D721Med (cell line): Measurements from ENCODE around the gene NET1.

ENCODE experiments used
- DNase-seq: peaks from one replicate; pipeline ENCODE4 v3.0.0; 2011; ENCODE audit warnings: low spot score; ENCODE audit not compliant: insufficient read length
- FAIRE-seq: peaks from 2 replicates; lab custom pipeline; 2011; peaks lifted over from hg19 to GRCh38; lab: Jason Lieb, UNC
- CTCF ChIP-seq: IDR thresholded peaks from 2 replicates; pipeline ENCODE4 v1.5.1; 2012; ENCODE audit warnings: mild to moderate bottlenecking, control low read depth; ENCODE audit not compliant: insufficient read depth; ENCODE audit errors: missing control alignments

Gene NET1

DNA sequence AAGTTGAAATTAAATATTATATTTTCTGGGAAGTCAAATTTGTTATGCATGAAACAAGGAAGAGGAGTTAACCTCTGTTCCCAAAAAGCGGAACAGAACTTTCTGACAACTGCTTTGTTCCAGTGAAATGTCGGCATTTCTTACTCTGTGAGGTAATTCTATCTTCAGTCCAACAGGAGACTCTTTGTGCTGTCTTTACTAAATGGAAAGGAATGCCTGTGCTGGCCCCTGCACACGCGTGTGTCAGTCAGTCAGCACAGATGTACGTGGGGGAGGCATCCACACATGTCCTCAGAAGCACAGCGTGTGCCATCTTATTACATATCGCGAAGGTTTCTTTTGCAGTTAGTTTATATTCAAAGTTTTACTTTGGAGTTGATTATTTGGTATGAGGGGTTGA lies 37.5 kb downstream of the NET1 start:
- DNase-seq: no peak
- FAIRE-seq: no peak

GRCh38 chr10:5450605-5451384 lies 38.4 kb downstream of the NET1 start:
- DNase-seq: no peak
- no peak for TF ChIP-seq CTCF
- FAIRE-seq: no peak

More for the DNA sequence above, 37.5 kb downstream of the NET1 start:
- TF ChIP-seq CTCF: no peak

DNA sequence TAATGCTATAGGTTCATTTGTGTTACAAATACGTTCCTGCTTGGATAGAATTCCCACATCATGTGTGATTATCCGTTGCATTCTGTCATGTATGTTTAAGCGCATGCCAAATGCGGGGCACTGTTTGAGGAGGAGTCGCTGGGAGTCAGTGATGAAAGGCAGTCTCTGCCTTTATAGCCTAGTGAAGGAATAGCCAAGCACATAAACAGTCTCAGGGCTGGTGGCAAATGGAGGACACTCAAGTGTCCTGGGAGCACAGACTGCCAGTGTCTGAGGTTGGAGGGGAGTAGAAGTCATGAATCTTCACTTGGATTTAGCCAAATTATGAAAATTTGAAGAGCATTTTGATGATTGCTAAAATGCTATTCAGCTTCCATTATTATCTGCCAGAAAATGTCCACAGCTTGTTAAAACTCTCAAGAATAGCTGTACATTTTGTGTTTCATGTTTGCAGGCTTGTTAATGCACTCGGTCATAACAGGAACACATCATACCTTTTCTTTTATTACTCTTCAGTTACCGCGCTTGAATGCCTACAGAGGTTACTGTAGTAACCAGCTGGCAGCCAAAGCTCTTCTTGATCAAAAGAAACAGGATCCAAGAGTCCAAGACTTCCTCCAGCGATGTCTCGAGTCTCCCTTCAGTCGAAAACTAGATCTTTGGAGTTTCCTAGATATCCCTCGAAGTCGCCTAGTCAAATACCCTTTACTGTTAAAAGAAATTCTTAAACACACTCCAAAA lies 41.6 kb downstream of the NET1 start:
- no peak for FAIRE-seq
- no peak for TF ChIP-seq CTCF
- no peak for DNase-seq

DNA sequence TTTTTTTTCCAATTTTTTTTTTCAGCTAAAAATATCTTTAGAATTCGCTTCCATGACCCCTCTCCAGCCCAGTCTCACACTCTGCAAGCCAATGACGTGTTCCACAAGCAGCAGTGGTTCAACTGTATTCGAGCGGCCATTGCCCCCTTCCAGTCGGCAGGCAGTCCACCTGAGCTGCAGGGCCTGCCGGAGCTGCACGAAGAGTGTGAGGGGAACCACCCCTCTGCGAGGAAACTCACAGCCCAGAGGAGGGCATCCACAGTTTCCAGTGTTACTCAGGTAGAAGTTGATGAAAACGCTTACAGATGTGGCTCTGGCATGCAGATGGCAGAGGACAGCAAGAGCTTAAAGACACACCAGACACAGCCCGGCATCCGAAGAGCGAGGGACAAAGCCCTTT lies 44.2 kb downstream of the NET1 start:
- DNase-seq: no peak
- FAIRE-seq: no peak
- no peak for TF ChIP-seq CTCF

DNA sequence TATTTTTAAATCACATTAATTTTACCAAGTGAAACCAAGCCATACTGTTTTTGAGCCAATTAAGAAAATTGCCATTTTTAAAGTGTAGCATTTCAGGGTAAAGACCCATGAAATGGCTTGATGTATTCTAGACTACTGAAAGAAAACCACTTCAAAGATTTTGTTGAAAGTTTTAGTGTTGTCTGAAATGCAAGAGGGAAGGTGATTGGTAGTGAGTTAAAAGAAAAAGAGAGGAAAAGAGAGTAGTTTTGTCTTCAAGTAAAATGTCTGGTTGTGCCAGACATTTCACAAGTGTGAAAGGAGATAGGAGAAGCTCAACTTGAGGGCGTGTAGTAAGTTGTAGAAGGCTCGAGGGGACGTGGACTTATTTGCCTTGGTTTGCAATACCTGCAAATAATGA lies 45.4 kb downstream of the NET1 start:
- no peak for TF ChIP-seq CTCF
- no peak for DNase-seq
- FAIRE-seq: no peak

DNA sequence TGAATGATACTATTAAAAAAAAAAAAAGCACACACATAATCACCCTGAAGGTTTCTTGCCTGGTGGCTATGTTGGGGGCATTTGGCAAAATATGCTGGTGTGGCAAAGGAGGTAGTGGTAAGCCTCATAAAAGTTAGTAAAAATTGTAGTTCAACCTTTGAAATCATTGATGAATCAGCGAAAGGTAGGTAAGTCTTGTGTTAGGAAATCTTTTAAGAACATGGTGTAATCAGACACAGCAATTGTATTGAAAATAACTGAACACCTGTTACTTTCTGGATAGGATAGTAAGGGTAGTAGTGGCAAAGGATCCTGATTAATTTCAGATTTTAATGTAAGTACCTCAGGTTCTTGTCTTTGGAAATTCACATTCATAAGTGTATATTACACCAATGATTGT lies 46.1 kb downstream of the NET1 start:
- FAIRE-seq (no peak), DNase-seq (no peak)
- TF ChIP-seq CTCF: no peak
